T-helper 1 cell treated with Interleukin-12 subunit alpha and Interleukin-12 subunit beta and Interleukin-4 antibody, amounts not matched to agents 30 μg/mL and 1 μg/mL, for 36 hours (primary cell): Measurements from ENCODE around the gene CALML3.

Experiments used
- H3K27ac Mint-ChIP-seq: one replicate; pipeline ENCODE4 v1.8.0; 2021; ENCODE audit warnings: mild to moderate bottlenecking, mixed read lengths
- H3K27me3 Mint-ChIP-seq: one replicate; pipeline ENCODE4 v1.8.0; 2021; ENCODE audit warnings: low read depth, mixed read lengths
- H3K36me3 Mint-ChIP-seq: one replicate; pipeline ENCODE4 v1.8.0; 2021; ENCODE audit warnings: low read depth, mixed read lengths
- H3K4me1 Mint-ChIP-seq: one replicate; pipeline ENCODE4 v1.8.0; 2021; ENCODE audit warnings: low read depth, mixed read lengths
- H3K4me3 Mint-ChIP-seq: one replicate; pipeline ENCODE4 v1.8.0; 2021; ENCODE audit warnings: mild to moderate bottlenecking, moderate library complexity, mixed read lengths
- H3K9me3 Mint-ChIP-seq: one replicate; pipeline ENCODE4 v1.8.0; 2021; ENCODE audit warnings: mixed read lengths

CALML3 gene

GRCh38 chr10:5575144-5575481, 50.4 kb downstream of the CALML3 start:
- H3K36me3 Mint-ChIP-seq, result no peaks in the 10 kb centered on the region
- H3K9me3 Mint-ChIP-seq, result no peaks in the 10 kb centered on the region
- no peak overlapping the region for H3K4me3 Mint-ChIP-seq
- peaks cover 7% of the 10 kb centered on the region for H3K27me3 Mint-ChIP-seq
- no peaks in the 10 kb centered on the region for H3K4me1 Mint-ChIP-seq
- no peak overlapping the region for H3K27ac Mint-ChIP-seq

- H3K27me3 Mint-ChIP-seq, result peaks cover 7% of the 10 kb centered on the region
- H3K27ac Mint-ChIP-seq, result no peak overlapping the region
- H3K9me3 Mint-ChIP-seq, result no peaks in the 10 kb centered on the region
- no peaks in the 10 kb centered on the region for H3K36me3 Mint-ChIP-seq
- no peak overlapping the region for H3K4me3 Mint-ChIP-seq
- H3K4me1 Mint-ChIP-seq, result no peaks in the 10 kb centered on the region
These were observed 50.9 kb downstream of the CALML3 start for GRCh38 chr10:5575482-5576153.

- Mint-ChIP-seq H3K36me3 (no peaks in the 10 kb centered on the region), H3K27me3 (peaks cover 7% of the 10 kb centered on the region), H3K27ac (no peak overlapping the region), H3K9me3 (peaks cover 2% of the 10 kb centered on the region), H3K4me3 (no peak overlapping the region), H3K4me1 (no peaks in the 10 kb centered on the region)
These were observed 51.5 kb downstream of the CALML3 start for GRCh38 chr10:5576154-5576748.
